Stomach (tissue), 9 donors: ENCODE data around the gene TCFL5. TPM values are rescaled to one million over a fixed set of nuclear protein-coding genes. Genes with fewer than 3 reads are reported as not detected.

Experiments
- DNase-seq, 2 donors: peaks; one replicate each; pipeline versions ENCODE4 v3.0.0 to v3.0.0-alpha.2; 2013 to 2019
- H3K27ac ChIP-seq, 5 donors: fragments of 200-600 bp in 4 of 5; sonication (generic) in 4 of 5; one replicate each; pipeline ENCODE4 v1.5.1; 2013 to 2019; ENCODE audit warnings: mild to moderate bottlenecking in 1 of 5, moderate library complexity in 1 of 5
- H3K27me3 ChIP-seq, 3 donors: fragments of 200-600 bp; sonication (generic); one replicate each; pipeline ENCODE4 v1.5.1; 2017 to 2019; ENCODE audit warnings: mixed run types in 1 of 3
- H3K36me3 ChIP-seq, 4 donors: fragments of 200-600 bp; sonication (generic); 1 replicate in 3 of 4; 2 replicates in 1 of 4; pipeline ENCODE4 v1.5.1; 2016 to 2019
- H3K4me1 ChIP-seq, 4 donors: fragments of 200-600 bp; sonication (generic); one replicate each; pipeline ENCODE4 v1.5.1; 2016 to 2019
- H3K4me3 ChIP-seq, 4 donors: fragments of 200-600 bp; sonication (generic) in 3 of 4; one replicate each; pipeline ENCODE4 v1.5.1; 2016 to 2019; ENCODE audit warnings: mild to moderate bottlenecking in 1 of 4
- H3K9me3 ChIP-seq, 4 donors: fragments of 200-600 bp; sonication (generic); one replicate each; pipeline ENCODE4 v1.5.1; 2016 to 2019
- CTCF ChIP-seq, 7 experiments: fragments of 450-650 bp in 4 of 7; fragments of 200-600 bp in 3 of 7; sonication (generic) in 3 of 7; IDR thresholded peaks; one replicate each; pipeline ENCODE4 v1.5.1; 2016 to 2019; ENCODE audit warnings: antibody characterized with exemption in 7 of 7, control low read depth in 2 of 7, mild to moderate bottlenecking in 1 of 7
- EP300 ChIP-seq: sonication (generic); formaldehyde crosslinking; IDR thresholded peaks from one replicate; pipeline ENCODE4 v1.6.1; 2017; ENCODE audit warnings: antibody characterized with exemption
- POLR2A ChIP-seq, 4 donors: fragments of 450-650 bp; IDR thresholded peaks; one replicate each; pipeline ENCODE4 v1.6.1; 2016; ENCODE audit warnings: antibody characterized with exemption in 4 of 4, control low read depth in 2 of 4, mild to moderate bottlenecking in 1 of 4, moderate library complexity in 1 of 4
- POLR2AphosphoS5 ChIP-seq, 3 donors: sonication (generic); formaldehyde crosslinking; IDR thresholded peaks; one replicate each; pipeline ENCODE4 v1.6.1; 2016; ENCODE audit warnings: antibody characterized with exemption in 3 of 3
- WGBS, 5 donors: extraction: QIAGEN DNeasy Blood & Tissue Kit in 3 of 5; methylation state at CpG; one replicate each; pipeline versions ENCODE4 v1.1.5 to v1.1.7; 2013 to 2018; 5-methylcytosine and 5-hydroxymethylcytosine counted together
- intact Hi-C: fragments of 100-400 bp; cut with DNase I; formaldehyde crosslinking; loops from one replicate; pipeline ENCODE4 v1.15.1; 2023; ENCODE audit warnings: low total_unique reads
- polyA plus RNA-seq, 3 donors: library from polyadenylated mRNA; stranded (reverse); fragments of 200-250 nt; gene quantifications; one replicate each; pipeline ENCODE4 v1.2.3, GENCODE V29; 2013
- total RNA-seq, 5 donors: library from RNA; depleted of rRNA; stranded (reverse); fragments of >200 nt; gene quantifications; one replicate each; pipeline versions ENCODE4 v1.1.0 to v1.2.3, GENCODE V29; 2014 to 2016
- donor health status: healthy with polysubstance abuse.
- donor health status: Bipolar disorder and iron deficiency.
- donor health status: healthy.

The TCFL5 gene
- total and polyA plus RNA-seq, 8 donors, result 3.0 to 29.5 (median 5.7) TPM

- H3K4me3 ChIP-seq, result no peak overlapping the region
These were observed 46.0 kb upstream of the TCFL5 start for GRCh38 chr20:62907384-62908317.

GRCh38 chr20:62906647-62907375 is 45.2 kb upstream of the TCFL5 start:
- DNase-seq, result no peak
- TF ChIP-seq CTCF (IDR thresholded peaks at IDR 0.05), result no peak
- TF ChIP-seq EP300, result no peak
- TF ChIP-seq POLR2A (IDR thresholded peaks at IDR 0.05), result no peak
- no peak for TF ChIP-seq POLR2AphosphoS5 (IDR thresholded peaks at IDR 0.05)
- Histone ChIP-seq H3K4me1 (peaks cover 0 to 17% (median 9%) of the 10 kb centered on the region in 4 donors), H3K4me3 (no peak overlapping the region), H3K27me3 (no peaks in the 10 kb centered on the region), H3K36me3 (peaks cover 89 to 100% (median 100%) of the 10 kb centered on the region in 4 donors), H3K27ac (no peak overlapping the region), H3K9me3 (no peaks in the 10 kb centered on the region)
- 89 to 92% (median 90%) methylated on average over 30 to 31 of the region's 31 CpGs for WGBS, 5 donors
- intact Hi-C loops, result loop anchor here (10.0 kb wide), 1 partner anchor 98 kb away; the partner anchor contains the start of gene BHLHE23

More at GRCh38 chr20:62907384-62908317, 46.0 kb upstream of the TCFL5 start:
- Histone ChIP-seq H3K4me1 (peaks cover 0 to 20% (median 12%) of the 10 kb centered on the region in 4 donors), H3K27me3 (no peaks in the 10 kb centered on the region), H3K27ac (no peak overlapping the region), H3K9me3 (no peaks in the 10 kb centered on the region), H3K36me3 (peaks cover 92 to 100% (median 100%) of the 10 kb centered on the region in 4 donors)
- TF ChIP-seq EP300 (no peak), CTCF (IDR thresholded peaks at IDR 0.05) (peak in 2 of 7 experiments; percentile 7 to 12)
- 63 to 71% (median 67%) methylated on average over 16 of the region's 16 CpGs for WGBS, 5 donors
- intact Hi-C loops, result loop anchor here (10.0 kb wide), 1 partner anchor 97 kb away; the partner anchor contains the start of gene BHLHE23
- no peak for DNase-seq

GRCh38 chr20:62906209-62906608 is 44.6 kb upstream of the TCFL5 start:
- TF ChIP-seq POLR2AphosphoS5 (IDR thresholded peaks at IDR 0.05) (no peak), CTCF (IDR thresholded peaks at IDR 0.05) (no peak), POLR2A (IDR thresholded peaks at IDR 0.05) (no peak), EP300 (no peak)
- no peaks in the 10 kb centered on the region for H3K9me3 ChIP-seq
- H3K36me3 ChIP-seq, result peaks cover 87 to 100% (median 100%) of the 10 kb centered on the region in 4 donors
- no peak overlapping the region for H3K27ac ChIP-seq
- no peaks in the 10 kb centered on the region for H3K27me3 ChIP-seq
- intact Hi-C loops, result loop anchor here (10.0 kb wide), 1 partner anchor 99 kb away; the partner anchor contains the start of gene BHLHE23
- DNase-seq, result no peak
- H3K4me3 ChIP-seq, result no peak overlapping the region
- peaks cover 1 to 14% (median 11%) of the 10 kb centered on the region in 4 donors for H3K4me1 ChIP-seq
- WGBS, 5 donors, result 90 to 94% (median 92%) methylated on average over 15 to 16 of the region's 16 CpGs

- Histone ChIP-seq H3K9me3 (no peaks in the 10 kb centered on the region), H3K4me1 (peaks cover 7 to 18% (median 16%) of the 10 kb centered on the region in 4 donors), H3K36me3 (peaks cover 81 to 98% (median 98%) of the 10 kb centered on the region in 4 donors), H3K27me3 (no peaks in the 10 kb centered on the region), H3K4me3 (no peak overlapping the region), H3K27ac (no peak overlapping the region)
- no peak for DNase-seq
- TF ChIP-seq CTCF (IDR thresholded peaks at IDR 0.05) (no peak), POLR2AphosphoS5 (IDR thresholded peaks at IDR 0.05) (no peak), POLR2A (IDR thresholded peaks at IDR 0.05) (no peak), EP300 (no peak)
- WGBS, 5 donors, result 86 to 93% (median 89%) methylated on average over 17 of the region's 17 CpGs
- intact Hi-C loops, result loop anchor here (10.0 kb wide), 1 partner anchor 99 kb away; the partner anchor contains the start of gene BHLHE23
These were observed 44.0 kb upstream of the TCFL5 start for GRCh38 chr20:62905536-62906117.
